Muscle layer of duodenum (tissue), 2 donors: ENCODE results near the gene TET1.
"Not testable (repeated sequence)": the region's sequence is repeated elsewhere in the genome, so short reads cannot be mapped to it uniquely, and the experiment has no call there.

Source experiments
- H3K27ac ChIP-seq: one replicate; pipeline ENCODE4 v1.7.0; 2013; ENCODE audit warnings: mild to moderate bottlenecking, low read length
- H3K27me3 ChIP-seq: one replicate; pipeline ENCODE4 v1.7.0; 2013; ENCODE audit warnings: low read depth, mild to moderate bottlenecking, control low read depth, low read length
- H3K36me3 ChIP-seq, 2 donors: one replicate each; pipeline ENCODE4 v1.7.0; 2013; ENCODE audit warnings: low read length in 2 of 2, control low read depth in 1 of 2, mild to moderate bottlenecking in 1 of 2; ENCODE audit not compliant: insufficient read depth in 2 of 2, control insufficient read depth in 1 of 2
- H3K4me1 ChIP-seq, 2 donors: one replicate each; pipeline ENCODE4 v1.7.0; 2013; ENCODE audit warnings: low read length in 2 of 2, mild to moderate bottlenecking in 2 of 2, control low read depth in 1 of 2, moderate library complexity in 1 of 2; ENCODE audit not compliant: insufficient read depth in 2 of 2, control insufficient read depth in 1 of 2
- H3K4me3 ChIP-seq, 2 donors: one replicate each; pipeline ENCODE4 v1.7.0; 2013; ENCODE audit warnings: low read length in 2 of 2, low read depth in 1 of 2, mild to moderate bottlenecking in 1 of 2
- H3K9me3 ChIP-seq, 2 donors: one replicate each; pipeline ENCODE4 v1.7.0; 2013; ENCODE audit warnings: low read length in 2 of 2, control low read depth in 1 of 2, mild to moderate bottlenecking in 1 of 2; ENCODE audit not compliant: control insufficient read depth in 1 of 2
- donor health status: healthy.

The TET1 gene

GRCh38 chr10:68565658-68566057 lies 5.5 kb downstream of the TET1 start:
- H3K27ac ChIP-seq: no peak overlapping the region
- H3K4me3 ChIP-seq: no peak overlapping the region
- H3K9me3 ChIP-seq: no peaks in the 10 kb centered on the region
- peaks cover 4% of the 10 kb centered on the region for H3K27me3 ChIP-seq
- H3K4me1 ChIP-seq: peaks cover 0 to 3% of the 10 kb centered on the region in 2 donors
- no peaks in the 10 kb centered on the region for H3K36me3 ChIP-seq

- Histone ChIP-seq H3K4me1 (no peaks in the 10 kb centered on the region), H3K4me3 (no peak overlapping the region), H3K36me3 (no peaks in the 10 kb centered on the region), H3K27ac (no peak overlapping the region), H3K27me3 (no peaks in the 10 kb centered on the region), H3K9me3 (no peaks in the 10 kb centered on the region)
Observed at GRCh38 chr10:68566351-68566750, 6.2 kb downstream of the TET1 start.

GRCh38 chr10:68566955-68567354 lies 6.8 kb downstream of the TET1 start:
- Histone ChIP-seq H3K4me3 (no peak overlapping the region), H3K27me3 (no peaks in the 10 kb centered on the region), H3K4me1 (no peaks in the 10 kb centered on the region), H3K27ac (no peak overlapping the region), H3K36me3 (no peaks in the 10 kb centered on the region), H3K9me3 (no peaks in the 10 kb centered on the region)

- H3K4me3 ChIP-seq: no peak overlapping the region
- no peak overlapping the region for H3K27ac ChIP-seq
- no peaks in the 10 kb centered on the region for H3K9me3 ChIP-seq
- no peaks in the 10 kb centered on the region for H3K4me1 ChIP-seq
- no peaks in the 10 kb centered on the region for H3K27me3 ChIP-seq
- H3K36me3 ChIP-seq: no peaks in the 10 kb centered on the region
Observed at GRCh38 chr10:68572151-68572550, 12.0 kb downstream of the TET1 start.

GRCh38 chr10:68574051-68574450 lies 13.9 kb downstream of the TET1 start:
- no peak overlapping the region for H3K4me3 ChIP-seq
- no peaks in the 10 kb centered on the region for H3K27me3 ChIP-seq
- no peaks in the 10 kb centered on the region for H3K36me3 ChIP-seq
- H3K9me3 ChIP-seq: no peaks in the 10 kb centered on the region
- H3K27ac ChIP-seq: no peak overlapping the region
- H3K4me1 ChIP-seq: peaks cover 0 to 5% of the 10 kb centered on the region in 2 donors

GRCh38 chr10:68576118-68576517 lies 16.0 kb downstream of the TET1 start:
- Histone ChIP-seq H3K27ac (no peak overlapping the region), H3K4me1 (peaks cover 0 to 6% of the 10 kb centered on the region in 2 donors), H3K27me3 (no peaks in the 10 kb centered on the region), H3K36me3 (no peaks in the 10 kb centered on the region), H3K9me3 (no peaks in the 10 kb centered on the region), H3K4me3 (no peak overlapping the region)

GRCh38 chr10:68578974-68579373 lies 18.8 kb downstream of the TET1 start:
- no peak overlapping the region for H3K4me3 ChIP-seq
- no peaks in the 10 kb centered on the region for H3K9me3 ChIP-seq
- H3K27me3 ChIP-seq: no peaks in the 10 kb centered on the region
- no peak overlapping the region for H3K27ac ChIP-seq
- H3K4me1 ChIP-seq: peaks cover 0 to 6% of the 10 kb centered on the region in 2 donors
- no peaks in the 10 kb centered on the region for H3K36me3 ChIP-seq

- not testable (repeated sequence) for H3K4me1 ChIP-seq, H3K27me3 ChIP-seq
Observed at GRCh38 chr10:68584187-68584586, 24.1 kb downstream of the TET1 start.

GRCh38 chr10:68586606-68587305 lies 26.6 kb downstream of the TET1 start:
- H3K27me3 ChIP-seq: no peaks in the 10 kb centered on the region
- no peaks in the 10 kb centered on the region for H3K36me3 ChIP-seq
- no peaks in the 10 kb centered on the region for H3K9me3 ChIP-seq
- no peaks in the 10 kb centered on the region for H3K4me1 ChIP-seq
- no peak overlapping the region for H3K4me3 ChIP-seq
- H3K27ac ChIP-seq: no peak overlapping the region

More at GRCh38 chr10:68584187-68584586, 24.1 kb downstream of the TET1 start:
- not testable (repeated sequence) for H3K9me3 ChIP-seq, H3K4me3 ChIP-seq, H3K36me3 ChIP-seq, H3K27ac ChIP-seq

- H3K36me3 ChIP-seq: no peaks in the 10 kb centered on the region
- no peaks in the 10 kb centered on the region for H3K27me3 ChIP-seq
- no peaks in the 10 kb centered on the region for H3K9me3 ChIP-seq
- H3K27ac ChIP-seq: no peak overlapping the region
- peaks cover 0 to 7% of the 10 kb centered on the region in 2 donors for H3K4me1 ChIP-seq
- H3K4me3 ChIP-seq: no peak overlapping the region
Observed at GRCh38 chr10:68594405-68594804, 34.3 kb downstream of the TET1 start.

GRCh38 chr10:68595513-68595912 lies 35.4 kb downstream of the TET1 start:
- Histone ChIP-seq H3K9me3 (no peaks in the 10 kb centered on the region), H3K36me3 (no peaks in the 10 kb centered on the region), H3K27me3 (no peaks in the 10 kb centered on the region), H3K4me1 (peaks cover 0 to 12% of the 10 kb centered on the region in 2 donors), H3K4me3 (no peak overlapping the region), H3K27ac (no peak overlapping the region)

- H3K27me3 ChIP-seq: no peaks in the 10 kb centered on the region
- H3K36me3 ChIP-seq: no peaks in the 10 kb centered on the region
- no peak overlapping the region for H3K4me3 ChIP-seq
- H3K27ac ChIP-seq: no peak overlapping the region
- H3K4me1 ChIP-seq: peaks cover 12 to 23% of the 10 kb centered on the region in 2 donors
- H3K9me3 ChIP-seq: no peaks in the 10 kb centered on the region
Observed at GRCh38 chr10:68597407-68597806, 37.3 kb downstream of the TET1 start.
